ENCODE data around the gene KIF1A. TPM values are rescaled to one million over a fixed set of nuclear protein-coding genes. Genes with fewer than 3 reads are reported as not detected.

Gene KIF1A
- total RNA-seq, 4 donors from 2014 or later = 2.9 to 15.9 (median 3.2) TPM

- TF ChIP-seq POLR2AphosphoS5 (IDR thresholded peaks at IDR 0.05) (no peak), POLR2A (IDR thresholded peaks at IDR 0.05) (no peak), CTCF (IDR thresholded peaks at IDR 0.05) (no peak)
- H3K36me3 ChIP-seq = no peaks in the 10 kb centered on the region
- DNase-seq (ENCODE audit: low spot score in 2 of 2) = peak; percentile 55 to 78
- H3K9me3 ChIP-seq = no peaks in the 10 kb centered on the region
- H3K27me3 ChIP-seq = peaks cover 34% of the 10 kb centered on the region
- no peak overlapping the region for H3K4me3 ChIP-seq
- no peaks in the 10 kb centered on the region for H3K4me1 ChIP-seq
- 84% methylated on average over 20 of the region's 20 CpGs for WGBS
- no peak overlapping the region for H3K27ac ChIP-seq
Observed at GRCh38 chr2:240812721-240813120, 7.3 kb downstream of the KIF1A start.

- no peaks in the 10 kb centered on the region for H3K36me3 ChIP-seq
- H3K4me3 ChIP-seq = no peak overlapping the region
- no peaks in the 10 kb centered on the region for H3K9me3 ChIP-seq
- peaks cover 30% of the 10 kb centered on the region for H3K27me3 ChIP-seq
- DNase-seq (ENCODE audit: low spot score in 2 of 2) = peak in 1 of 2 donors; percentile 63
- H3K27ac ChIP-seq = no peak overlapping the region
- WGBS = 92% methylated on average over 7 of the region's 10 CpGs
- no peak for TF ChIP-seq EP300 (IDR thresholded peaks at IDR 0.05)
- H3K4me1 ChIP-seq = no peaks in the 10 kb centered on the region
Observed at GRCh38 chr2:240812301-240812680, 7.7 kb downstream of the KIF1A start.

- H3K36me3 ChIP-seq = no peaks in the 10 kb centered on the region
- H3K27me3 ChIP-seq = peaks cover 26% of the 10 kb centered on the region
- no peak overlapping the region for H3K27ac ChIP-seq
- peak; percentile 44 to 71 for DNase-seq (ENCODE audit: low spot score in 2 of 2)
- no peak for TF ChIP-seq EP300 (IDR thresholded peaks at IDR 0.05)
- TF ChIP-seq POLR2AphosphoS5 (IDR thresholded peaks at IDR 0.05) = no peak
- no peak for TF ChIP-seq POLR2A (IDR thresholded peaks at IDR 0.05)
- TF ChIP-seq CTCF (IDR thresholded peaks at IDR 0.05) = no peak
- 88% methylated on average over 12 of the region's 17 CpGs for WGBS
- no peak overlapping the region for H3K4me3 ChIP-seq
- no peaks in the 10 kb centered on the region for H3K4me1 ChIP-seq
- no peaks in the 10 kb centered on the region for H3K9me3 ChIP-seq
Observed at GRCh38 chr2:240811346-240812300, 8.4 kb downstream of the KIF1A start.

- peaks cover 29% of the 10 kb centered on the region for H3K27me3 ChIP-seq
- 93% methylated on average over 16 of the region's 16 CpGs for WGBS
- no peak overlapping the region for H3K27ac ChIP-seq
- TF ChIP-seq EP300 (IDR thresholded peaks at IDR 0.05) = no peak
- TF ChIP-seq CTCF (IDR thresholded peaks at IDR 0.05) = no peak
- TF ChIP-seq POLR2AphosphoS5 (IDR thresholded peaks at IDR 0.05) = no peak
- TF ChIP-seq POLR2A (IDR thresholded peaks at IDR 0.05) = no peak
- DNase-seq (ENCODE audit: low spot score in 2 of 2) = peak; percentile 42 to 62
- H3K4me3 ChIP-seq = no peak overlapping the region
- H3K4me1 ChIP-seq = no peaks in the 10 kb centered on the region
- no peaks in the 10 kb centered on the region for H3K9me3 ChIP-seq
- H3K36me3 ChIP-seq = no peaks in the 10 kb centered on the region
Observed at GRCh38 chr2:240810621-240811020, 9.4 kb downstream of the KIF1A start.

- Histone ChIP-seq H3K27me3 (peaks cover 25% of the 10 kb centered on the region), H3K9me3 (no peaks in the 10 kb centered on the region)
- 62% methylated on average over 6 of the region's 6 CpGs for WGBS
Observed at GRCh38 chr2:240810199-240810598, 9.8 kb downstream of the KIF1A start.

GRCh38 chr2:240809276-240809675 lies 10.7 kb downstream of the KIF1A start:
- Histone ChIP-seq H3K9me3 (no peaks in the 10 kb centered on the region), H3K27ac (no peak overlapping the region), H3K36me3 (no peaks in the 10 kb centered on the region), H3K4me3 (no peak overlapping the region), H3K27me3 (peaks cover 19% of the 10 kb centered on the region), H3K4me1 (no peaks in the 10 kb centered on the region)
- DNase-seq (ENCODE audit: low spot score in 2 of 2) = peak in 1 of 2 donors; percentile 29
- 80% methylated on average over 9 of the region's 9 CpGs for WGBS
- TF ChIP-seq POLR2A (IDR thresholded peaks at IDR 0.05) = no peak
- TF ChIP-seq CTCF (IDR thresholded peaks at IDR 0.05) = no peak
- TF ChIP-seq POLR2AphosphoS5 (IDR thresholded peaks at IDR 0.05) = no peak
- no peak for TF ChIP-seq EP300 (IDR thresholded peaks at IDR 0.05)

More at GRCh38 chr2:240810199-240810598, 9.8 kb downstream of the KIF1A start:
- Histone ChIP-seq H3K4me1 (no peaks in the 10 kb centered on the region), H3K36me3 (no peaks in the 10 kb centered on the region), H3K4me3 (no peak overlapping the region), H3K27ac (no peak overlapping the region)
- TF ChIP-seq POLR2A (IDR thresholded peaks at IDR 0.05) (no peak), EP300 (IDR thresholded peaks at IDR 0.05) (no peak), POLR2AphosphoS5 (IDR thresholded peaks at IDR 0.05) (no peak)
- DNase-seq (ENCODE audit: low spot score in 2 of 2) = no peak

All from suprapubic skin (tissue), 4 donors.